ENCODE data around the gene SLC38A2.

The SLC38A2 gene

DNA sequence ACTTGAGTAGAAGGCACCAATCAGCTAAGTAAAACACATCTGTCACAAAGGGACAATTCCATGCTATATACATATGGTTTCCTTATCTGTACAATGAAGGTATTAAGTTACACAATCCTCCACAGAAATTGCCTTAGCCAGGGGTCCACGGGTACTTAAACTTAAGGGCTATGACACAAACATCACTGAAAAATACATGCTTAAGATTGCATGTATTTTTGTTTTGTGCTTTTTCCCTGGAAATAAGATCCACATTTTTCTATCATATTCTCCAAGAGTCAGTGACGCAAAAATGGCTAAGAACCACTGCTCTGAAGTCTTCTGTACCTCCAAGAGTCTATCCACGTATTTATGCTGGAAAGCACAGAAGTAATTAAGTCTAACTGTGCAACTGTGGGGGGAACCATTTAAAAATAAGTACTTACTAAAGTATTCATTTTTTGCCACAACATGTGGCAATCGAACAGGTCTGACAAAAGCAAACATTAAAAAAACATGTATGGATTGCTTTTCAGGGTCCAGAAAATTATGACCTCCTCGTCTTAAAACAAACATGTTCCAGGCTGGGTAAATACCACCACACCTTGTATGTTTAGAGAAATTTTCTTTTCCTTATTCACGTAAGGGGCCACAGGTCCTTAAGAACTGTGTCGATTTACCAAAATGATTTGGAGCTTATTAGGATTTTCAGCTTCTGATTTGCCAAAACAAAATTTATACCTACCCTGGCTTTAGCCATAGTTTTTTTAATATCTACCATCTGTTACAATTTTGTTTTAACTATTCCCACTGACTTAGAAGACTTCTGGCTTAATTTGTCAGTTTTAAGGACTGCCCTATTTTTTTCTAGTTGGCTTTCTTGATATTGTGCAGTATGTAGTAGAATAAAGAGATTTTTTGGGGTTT is 2.8 kb downstream of the SLC38A2 start:
- no peak overlapping the region for H3K4me3 ChIP-seq (ENCODE audit: low read depth, low read length)

DNA sequence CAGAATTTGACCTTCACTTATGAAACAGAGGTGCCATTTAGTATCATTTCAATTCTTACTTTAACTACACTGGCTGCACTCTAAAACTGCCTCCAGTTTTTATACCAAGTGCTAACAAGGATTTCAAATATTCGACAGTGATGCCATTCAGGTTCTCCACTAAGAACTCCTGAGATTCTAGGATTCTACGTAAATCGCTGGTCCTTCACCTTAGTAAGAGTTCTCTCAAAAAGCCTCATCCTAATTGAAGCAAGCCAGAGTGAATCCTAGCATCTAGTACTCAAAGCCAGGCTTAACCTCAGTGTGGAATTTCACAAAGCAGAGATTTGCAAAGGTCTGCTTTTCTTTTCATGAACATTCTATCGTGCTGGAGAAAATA is 3.5 kb downstream of the SLC38A2 start:
- TF ChIP-seq, protein P1, sequence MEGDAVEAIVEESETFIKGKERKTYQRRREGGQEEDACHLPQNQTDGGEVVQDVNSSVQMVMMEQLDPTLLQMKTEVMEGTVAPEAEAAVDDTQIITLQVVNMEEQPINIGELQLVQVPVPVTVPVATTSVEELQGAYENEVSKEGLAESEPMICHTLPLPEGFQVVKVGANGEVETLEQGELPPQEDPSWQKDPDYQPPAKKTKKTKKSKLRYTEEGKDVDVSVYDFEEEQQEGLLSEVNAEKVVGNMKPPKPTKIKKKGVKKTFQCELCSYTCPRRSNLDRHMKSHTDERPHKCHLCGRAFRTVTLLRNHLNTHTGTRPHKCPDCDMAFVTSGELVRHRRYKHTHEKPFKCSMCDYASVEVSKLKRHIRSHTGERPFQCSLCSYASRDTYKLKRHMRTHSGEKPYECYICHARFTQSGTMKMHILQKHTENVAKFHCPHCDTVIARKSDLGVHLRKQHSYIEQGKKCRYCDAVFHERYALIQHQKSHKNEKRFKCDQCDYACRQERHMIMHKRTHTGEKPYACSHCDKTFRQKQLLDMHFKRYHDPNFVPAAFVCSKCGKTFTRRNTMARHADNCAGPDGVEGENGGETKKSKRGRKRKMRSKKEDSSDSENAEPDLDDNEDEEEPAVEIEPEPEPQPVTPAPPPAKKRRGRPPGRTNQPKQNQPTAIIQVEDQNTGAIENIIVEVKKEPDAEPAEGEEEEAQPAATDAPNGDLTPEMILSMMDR (IDR thresholded peaks at IDR 0.05; ENCODE audit: borderline replicate concordance, insufficient read depth, low read depth, low read length): no peak

More for the DNA sequence above, 2.8 kb downstream of the SLC38A2 start:
- TF ChIP-seq, protein P1 (IDR thresholded peaks at IDR 0.05; ENCODE audit: borderline replicate concordance, insufficient read depth, low read depth, low read length): no peak

DNA sequence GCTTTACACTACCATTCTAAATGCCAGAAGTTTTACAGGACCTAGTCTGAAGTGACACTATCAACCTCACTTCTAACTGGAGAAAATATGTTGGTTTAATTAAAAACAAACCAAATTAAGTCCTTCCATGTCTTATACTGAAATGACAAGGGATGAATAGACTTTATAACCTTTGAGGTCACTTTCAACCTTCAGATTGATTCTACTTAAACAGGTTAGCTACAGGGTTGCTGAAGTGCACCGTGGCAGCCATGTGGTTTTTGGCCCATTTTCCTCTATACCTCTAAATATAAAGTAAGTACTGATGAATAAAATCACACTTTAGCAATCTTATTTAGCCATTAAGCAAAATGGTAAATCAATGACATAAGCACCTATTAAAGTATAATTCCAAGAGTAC is 3.9 kb downstream of the SLC38A2 start:
- TF ChIP-seq, protein P1 (IDR thresholded peaks at IDR 0.05; ENCODE audit: borderline replicate concordance, insufficient read depth, low read depth, low read length): no peak
- H3K4me3 ChIP-seq (ENCODE audit: low read depth, low read length): no peak overlapping the region

More for the DNA sequence above, 3.5 kb downstream of the SLC38A2 start:
- no peak overlapping the region for H3K4me3 ChIP-seq (ENCODE audit: low read depth, low read length)

DNA sequence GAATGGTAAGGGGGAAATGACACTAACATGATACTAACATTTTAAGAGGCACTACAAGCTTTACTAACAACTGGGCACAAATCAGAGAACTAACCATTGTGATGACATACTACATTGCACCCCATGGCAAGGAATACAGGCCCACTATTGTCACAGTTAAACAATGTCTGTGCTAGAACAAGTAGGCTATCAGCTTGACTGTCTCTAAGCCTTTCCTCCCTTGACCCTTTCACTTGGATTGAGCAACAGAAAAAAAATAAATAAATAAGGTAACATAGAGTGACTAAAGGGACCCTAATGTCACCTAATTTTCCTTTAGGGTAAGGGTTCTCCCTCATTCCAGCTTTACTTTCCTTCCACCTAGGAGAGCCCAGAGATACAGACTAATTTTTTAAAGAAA is 4.4 kb downstream of the SLC38A2 start:
- no peak overlapping the region for H3K4me3 ChIP-seq (ENCODE audit: low read depth, low read length)
- TF ChIP-seq, protein P1 (IDR thresholded peaks at IDR 0.05; ENCODE audit: borderline replicate concordance, insufficient read depth, low read depth, low read length): no peak

DNA sequence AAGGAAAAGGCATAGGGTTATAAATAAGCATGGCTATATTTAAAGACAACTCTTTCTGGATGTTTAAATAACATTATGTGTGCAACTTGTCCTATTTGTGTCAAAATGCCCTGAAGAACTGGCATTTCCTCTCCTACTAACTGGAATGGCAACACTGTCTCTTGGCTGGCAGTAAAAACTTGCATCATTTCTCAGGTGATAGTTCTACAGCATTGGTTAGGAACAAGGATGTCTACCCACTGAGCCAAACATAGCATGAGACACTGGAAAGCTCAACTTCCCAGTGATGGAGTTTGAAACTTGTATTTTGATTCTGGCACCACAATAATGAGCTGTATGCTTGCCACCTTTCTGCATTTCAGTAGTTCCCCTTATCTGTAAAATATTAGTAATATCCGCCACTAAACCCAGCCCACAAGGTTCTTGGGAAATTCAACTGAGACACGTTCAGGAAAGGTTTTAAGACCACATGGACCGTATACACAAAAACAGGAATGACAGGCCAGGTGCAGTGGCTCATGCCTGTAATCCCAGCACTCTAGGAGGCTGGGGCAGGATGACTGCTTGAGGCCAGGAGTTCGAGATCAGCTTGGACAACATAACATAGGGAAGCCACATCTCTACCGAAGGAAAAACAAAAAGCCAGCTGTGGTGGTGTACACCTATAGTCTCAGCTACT is 5.1 kb downstream of the SLC38A2 start:
- TF ChIP-seq, protein P1 (IDR thresholded peaks at IDR 0.05; ENCODE audit: borderline replicate concordance, insufficient read depth, low read depth, low read length): no peak
- no peak overlapping the region for H3K4me3 ChIP-seq (ENCODE audit: low read depth, low read length)

DNA sequence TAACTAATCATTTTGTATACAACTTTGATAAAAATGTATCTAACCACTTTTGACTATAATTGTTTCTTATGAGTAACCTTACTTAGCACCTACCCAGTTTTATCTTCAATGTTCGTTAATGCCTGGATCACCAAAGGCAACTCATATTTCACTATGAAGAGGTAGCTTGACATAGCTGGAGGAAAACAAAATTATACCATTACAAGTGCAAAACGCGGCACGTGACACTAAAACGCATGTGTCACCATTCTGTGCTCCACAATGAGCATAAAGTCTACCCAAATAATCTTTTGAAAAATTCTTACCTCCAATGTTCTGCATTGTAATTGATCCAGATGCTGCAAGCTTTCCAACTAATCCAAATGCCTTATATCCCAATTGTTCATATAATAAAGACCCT is 5.8 kb downstream of the SLC38A2 start:
- TF ChIP-seq, protein P1 (IDR thresholded peaks at IDR 0.05; ENCODE audit: borderline replicate concordance, insufficient read depth, low read depth, low read length): no peak
- H3K4me3 ChIP-seq (ENCODE audit: low read depth, low read length): no peak overlapping the region
